GM21786 (cell line): ENCODE measurements around the gene MX1.
A peak's percentile ranks its signal among the peaks of the same experiment; 100 is the strongest.

Experiments used
- ATAC-seq: cut with Tn5 transposase; IDR thresholded peaks from one replicate; pipeline ENCODE4 v1.9.1; 2021; ENCODE audit not compliant: unreplicated experiment

Gene MX1

DNA sequence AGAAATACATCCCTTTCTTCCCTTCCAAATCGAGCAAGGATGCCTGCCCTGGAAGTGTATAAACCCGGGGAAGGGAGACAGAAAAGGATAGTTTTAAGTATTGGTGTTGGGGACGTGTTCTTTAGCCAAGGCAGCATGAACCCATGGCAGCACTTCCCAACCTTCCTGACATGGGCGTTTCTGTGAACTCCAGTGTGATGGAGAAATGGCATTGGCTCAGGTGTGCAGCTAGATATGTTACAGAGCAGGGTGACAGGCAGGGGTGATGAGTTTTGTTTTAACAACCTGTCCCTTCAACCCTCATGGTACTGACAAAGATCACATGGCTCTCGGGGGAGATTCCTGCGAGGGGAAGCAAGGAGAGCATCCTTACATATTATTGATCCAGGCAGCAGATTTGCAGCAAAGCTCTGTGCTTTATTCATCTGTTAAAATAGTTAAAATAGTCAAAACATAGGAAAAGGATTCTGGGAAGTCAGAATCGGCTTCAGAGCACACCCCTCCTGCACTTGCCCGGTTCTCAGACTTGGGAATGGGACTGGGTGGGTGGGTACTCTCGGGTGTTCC, 4.0 kb downstream of the MX1 start:
- no peak for ATAC-seq

DNA sequence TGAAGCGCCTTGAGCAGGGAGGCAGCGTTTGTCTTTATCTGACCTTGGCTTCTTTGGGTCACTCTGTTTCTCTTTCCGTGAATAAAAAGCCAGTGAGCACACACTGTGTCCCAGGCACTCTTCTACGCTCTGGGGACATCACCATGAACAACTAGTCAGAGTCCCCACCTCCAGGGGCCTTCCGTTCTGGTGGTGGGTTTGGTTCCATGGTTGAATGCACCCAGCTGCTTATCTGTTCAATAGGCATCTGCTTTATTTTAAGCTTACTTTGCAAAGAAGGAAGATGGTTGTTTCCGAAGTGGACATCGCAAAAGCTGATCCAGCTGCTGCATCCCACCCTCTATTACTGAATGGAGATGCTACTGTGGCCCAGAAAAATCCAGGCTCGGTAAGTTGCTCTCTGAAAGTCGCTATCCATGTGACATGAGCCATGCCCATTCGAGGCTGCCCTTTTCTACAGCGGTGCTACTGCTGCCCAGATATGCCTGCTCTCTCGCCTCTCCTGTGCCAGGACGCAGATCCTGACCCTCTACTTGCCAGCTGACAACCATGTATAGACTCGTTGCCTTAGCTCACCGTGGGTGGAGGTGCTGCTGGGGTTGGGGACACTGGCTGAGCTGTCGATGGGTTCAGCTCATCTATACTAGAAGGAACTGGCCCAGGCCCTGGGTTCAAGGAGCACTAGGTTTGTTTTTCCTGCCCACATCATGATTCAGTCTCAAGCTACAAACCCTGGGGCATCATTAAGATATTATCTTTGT, 5.9 kb downstream of the MX1 start:
- peak; percentile 90 for ATAC-seq

GRCh38 chr21:41432562-41433460, 6.8 kb downstream of the MX1 start:
- ATAC-seq: no peak

- ATAC-seq: no peak
Observed at GRCh38 chr21:41433566-41433965, 7.5 kb downstream of the MX1 start.

GRCh38 chr21:41435706-41436105, 9.7 kb downstream of the MX1 start:
- ATAC-seq: no peak

DNA sequence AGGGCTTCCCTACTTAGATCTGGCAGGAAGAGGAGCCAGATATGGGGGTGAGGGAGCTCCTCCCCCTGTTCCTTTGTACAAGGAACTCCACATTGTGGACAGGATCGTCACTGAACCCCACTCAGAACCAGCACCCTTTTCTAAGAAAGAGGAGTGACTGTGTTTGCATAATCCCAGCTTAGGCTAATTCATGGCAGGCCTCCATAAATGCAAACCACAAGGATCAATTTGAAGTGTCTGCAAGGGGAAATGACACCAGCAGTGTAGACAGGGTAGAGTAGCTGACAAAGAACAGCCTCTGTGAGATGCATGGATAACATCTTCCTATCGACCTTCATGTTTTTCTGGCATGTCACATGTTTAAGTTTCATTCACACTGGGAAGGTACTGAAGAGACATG, 11.7 kb downstream of the MX1 start:
- no peak for ATAC-seq

GRCh38 chr21:41438425-41439113, 12.5 kb downstream of the MX1 start:
- no peak for ATAC-seq

DNA sequence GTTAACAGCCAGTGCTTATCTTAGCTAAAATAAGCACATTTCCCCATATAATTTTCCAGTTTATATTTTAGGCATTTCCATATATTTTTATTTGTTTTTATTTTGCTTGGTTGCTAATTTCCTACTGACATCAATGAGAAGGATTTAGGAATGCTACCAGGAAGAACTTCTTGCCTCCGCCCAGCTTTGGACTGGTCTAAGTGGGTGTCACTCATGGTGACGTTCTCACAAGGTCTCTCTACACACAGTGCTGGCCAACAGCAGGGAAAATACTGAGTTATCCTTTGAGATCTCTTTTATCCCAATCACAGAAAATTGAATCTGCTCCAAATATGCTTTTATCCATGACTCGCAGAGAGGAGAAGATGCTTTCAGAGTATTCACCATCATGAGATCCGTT, 13.2 kb downstream of the MX1 start:
- no peak for ATAC-seq

DNA sequence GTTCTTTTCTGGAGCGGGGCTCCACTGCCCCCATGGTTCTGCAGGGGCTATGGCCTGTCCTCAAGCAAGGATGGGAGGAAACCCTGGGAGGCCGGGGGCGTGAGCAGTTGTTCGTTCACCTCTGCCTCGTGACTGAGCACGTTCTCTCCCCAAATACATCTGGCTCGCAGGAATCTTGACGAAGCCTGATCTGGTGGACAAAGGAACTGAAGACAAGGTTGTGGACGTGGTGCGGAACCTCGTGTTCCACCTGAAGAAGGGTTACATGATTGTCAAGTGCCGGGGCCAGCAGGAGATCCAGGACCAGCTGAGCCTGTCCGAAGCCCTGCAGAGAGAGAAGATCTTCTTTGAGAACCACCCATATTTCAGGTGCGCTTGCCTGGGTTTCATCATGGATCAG, 15.5 kb downstream of the MX1 start:
- no peak for ATAC-seq

- no peak for ATAC-seq
Observed at GRCh38 chr21:41442481-41443186, 16.6 kb downstream of the MX1 start.

GRCh38 chr21:41443562-41443961, 17.5 kb downstream of the MX1 start:
- no peak for ATAC-seq

DNA sequence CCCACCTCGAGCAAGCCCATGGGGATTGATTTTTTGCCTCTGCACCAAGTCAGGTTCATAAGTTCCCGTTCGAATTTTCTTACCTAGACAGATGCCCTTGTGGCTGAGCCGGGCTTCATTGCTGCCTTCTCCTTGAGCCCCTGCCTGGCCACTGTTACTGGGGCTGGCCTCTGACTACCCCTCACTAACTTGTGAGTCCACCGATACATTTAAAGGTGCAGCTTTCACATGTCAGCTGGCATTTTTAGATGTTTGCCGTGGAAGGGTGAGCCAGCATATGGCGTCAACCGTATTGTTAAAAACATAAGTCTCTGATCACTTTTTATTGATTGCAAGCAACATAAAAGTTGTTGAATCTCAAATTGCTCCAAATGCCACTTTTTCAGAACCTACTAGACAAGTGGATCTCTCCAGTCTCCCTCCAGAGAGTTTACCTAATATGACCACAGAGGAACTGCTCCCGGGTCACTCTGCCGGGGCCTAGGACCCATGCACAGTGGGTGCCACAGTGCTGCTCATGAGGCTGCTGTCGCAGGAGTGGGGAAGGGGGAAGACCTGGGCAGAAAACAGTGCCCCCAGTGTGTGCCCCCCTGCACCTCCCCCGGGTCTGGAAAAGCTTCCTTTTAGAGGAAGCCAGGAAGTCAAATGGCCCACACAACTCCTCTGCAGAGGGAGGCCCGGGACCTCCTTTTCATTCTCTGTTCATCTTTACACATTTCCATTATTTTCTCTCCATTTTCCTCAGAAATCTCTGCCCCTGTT, 18.8 kb downstream of the MX1 start:
- ATAC-seq: no peak

DNA sequence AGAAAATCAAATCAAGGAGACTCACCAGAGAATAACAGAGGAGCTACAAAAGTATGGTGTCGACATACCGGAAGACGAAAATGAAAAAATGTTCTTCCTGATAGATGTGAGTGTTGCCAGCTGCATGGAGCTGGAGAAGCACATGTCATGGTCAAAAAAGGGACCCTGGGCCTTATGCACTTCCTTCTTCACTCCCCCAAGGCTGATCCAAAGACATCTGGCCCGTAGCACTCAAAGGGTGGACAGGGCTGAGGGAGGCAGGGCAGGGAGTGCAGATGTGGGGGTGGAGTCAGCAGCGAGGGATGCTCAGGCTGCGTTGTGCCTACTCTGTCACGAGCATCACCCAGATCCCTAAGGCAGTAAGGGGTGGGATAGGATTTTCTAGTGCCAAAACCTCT, 19.4 kb downstream of the MX1 start:
- ATAC-seq: no peak

DNA sequence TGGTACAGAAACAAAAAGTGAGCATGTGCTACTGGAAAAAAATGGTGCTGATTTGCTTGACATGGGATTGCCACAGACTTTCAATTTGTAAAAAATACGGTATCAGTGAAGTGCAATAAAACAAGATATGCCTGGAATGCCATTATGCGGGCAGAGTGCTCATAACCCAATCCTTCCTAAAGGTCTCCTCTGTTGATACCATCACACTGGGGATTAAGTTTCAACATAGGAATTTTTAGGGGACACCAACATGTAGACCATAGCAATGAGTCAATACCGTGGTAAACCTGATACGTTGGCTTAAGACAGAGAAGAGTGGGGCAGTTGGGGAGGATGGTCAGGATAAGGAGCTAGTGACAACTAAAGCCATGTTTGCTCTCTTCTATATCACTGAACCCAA, 20.5 kb downstream of the MX1 start:
- ATAC-seq: no peak

DNA sequence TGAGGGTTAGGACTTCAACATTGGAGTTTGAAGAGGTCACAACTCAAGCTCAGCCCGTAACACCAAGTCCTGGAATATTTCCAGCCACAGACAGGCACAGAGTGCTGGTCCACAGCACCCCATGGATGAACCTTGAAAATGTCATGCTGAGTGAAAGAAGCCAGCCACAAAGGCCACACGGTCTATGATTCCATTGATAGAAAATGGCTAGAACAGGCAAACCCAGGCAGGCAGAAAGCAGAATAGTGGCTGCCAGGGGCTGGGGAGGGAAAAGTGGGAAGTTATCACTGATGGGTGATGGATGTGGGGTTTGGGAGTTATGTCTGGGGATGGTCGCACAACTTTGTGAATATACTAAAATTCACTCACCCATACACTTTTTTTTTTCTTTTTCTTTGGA, 21.3 kb downstream of the MX1 start:
- no peak for ATAC-seq

GRCh38 chr21:41449613-41450012, 23.6 kb downstream of the MX1 start:
- no peak for ATAC-seq

DNA sequence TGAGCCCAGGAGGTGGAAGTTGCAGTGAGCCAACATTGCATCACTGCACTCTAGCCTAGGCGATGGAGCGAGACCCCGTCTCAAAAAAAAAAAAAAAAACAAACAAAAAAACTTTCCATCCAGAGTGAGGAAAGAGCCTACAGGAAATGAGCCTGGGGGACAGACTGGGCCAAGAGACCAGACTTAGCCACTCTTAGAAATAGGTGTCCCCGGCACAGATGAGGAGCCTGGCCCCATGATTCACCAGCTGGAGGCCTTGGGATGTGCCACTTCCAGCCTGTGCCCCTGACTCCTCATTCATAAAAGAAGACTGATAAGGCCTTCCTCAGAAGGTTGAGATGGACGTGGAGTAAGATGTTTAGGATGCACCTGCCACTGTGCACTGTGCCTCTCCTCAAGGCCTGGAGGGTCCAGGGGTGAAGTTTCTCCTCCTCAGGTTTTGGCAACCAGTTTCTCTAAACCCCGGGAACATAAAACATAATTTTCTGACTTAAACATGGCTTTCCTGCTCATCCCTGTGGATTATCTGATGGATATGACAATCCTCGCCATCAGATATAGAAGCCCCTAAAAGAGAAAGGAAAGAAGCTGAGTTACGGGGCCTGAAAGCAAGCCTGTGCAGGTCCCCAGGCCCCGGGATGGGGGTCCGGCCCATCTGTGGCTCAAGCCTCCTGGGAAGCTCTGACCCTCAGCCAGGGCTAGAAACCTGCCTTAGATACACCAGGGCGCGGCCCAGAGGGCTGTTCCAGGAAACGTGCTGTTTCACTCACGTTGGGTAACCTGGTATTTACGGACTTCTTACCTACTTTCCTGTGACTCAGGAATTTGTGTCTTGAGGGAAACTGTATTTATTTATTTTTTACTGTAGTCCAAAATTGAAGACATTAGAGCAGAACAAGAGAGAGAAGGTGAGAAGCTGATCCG, 26.0 kb downstream of the MX1 start:
- no peak for ATAC-seq

GRCh38 chr21:41453198-41453597, 27.2 kb downstream of the MX1 start:
- no peak for ATAC-seq

GRCh38 chr21:41453761-41454160, 27.7 kb downstream of the MX1 start:
- no peak for ATAC-seq
